Activated T-cell treated with anti-CD3 and anti-CD28 coated beads, Interleukin-2, amount 50 U/mL, for 72 hours (primary cell): ENCODE data around the gene PRAMEF1. TPM values are rescaled to one million over a fixed set of nuclear protein-coding genes. Genes with fewer than 3 reads are reported as not detected.
"Not testable (repeated sequence)": the region's sequence is repeated elsewhere in the genome, so short reads cannot be mapped to it uniquely, and the experiment has no call there.

Experiments used
- ATAC-seq, 2 donors: fragments of 150-1000 bp; cut with Tn5 transposase; replicated peaks in 1 of 2; 2 replicates each; pipeline ENCODE4 v1.10.0; 2021; ENCODE audit warnings: moderate library complexity in 2 of 2, mild to moderate bottlenecking in 1 of 2
- DNase-seq, 2 donors: peaks; one replicate each; pipeline ENCODE4 v3.0.0; 2021 to 2022; ENCODE audit warnings: mixed read lengths in 1 of 2
- H3K27ac Mint-ChIP-seq: one replicate; pipeline ENCODE4 v1.8.0; 2022; ENCODE audit warnings: mild to moderate bottlenecking, moderate library complexity, mixed read lengths
- H3K27me3 Mint-ChIP-seq: one replicate; pipeline ENCODE4 v1.8.0; 2022; ENCODE audit warnings: low read depth, mixed read lengths
- H3K36me3 Mint-ChIP-seq, 2 donors: one replicate each; pipeline ENCODE4 v1.8.0; 2022; ENCODE audit warnings: mixed read lengths in 2 of 2, mild to moderate bottlenecking in 1 of 2; ENCODE audit not compliant: insufficient read depth in 2 of 2
- H3K4me1 Mint-ChIP-seq: one replicate; pipeline ENCODE4 v1.8.0; 2022; ENCODE audit warnings: low read depth, mixed read lengths
- H3K4me3 Mint-ChIP-seq, 2 donors: one replicate each; pipeline ENCODE4 v1.8.0; 2022; ENCODE audit warnings: mild to moderate bottlenecking in 2 of 2, mixed read lengths in 2 of 2, moderate library complexity in 2 of 2
- H3K9me3 Mint-ChIP-seq, 2 donors: one replicate each; pipeline ENCODE4 v1.8.0; 2022; ENCODE audit warnings: mixed read lengths in 2 of 2
- total RNA-seq, 2 donors: library from RNA; stranded (reverse); gene quantifications; one replicate each; pipeline ENCODE4 v1.2.3, GENCODE V29; 2022

The PRAMEF1 gene
- total RNA-seq, 2 donors from 2014 or later = not detected

DNA sequence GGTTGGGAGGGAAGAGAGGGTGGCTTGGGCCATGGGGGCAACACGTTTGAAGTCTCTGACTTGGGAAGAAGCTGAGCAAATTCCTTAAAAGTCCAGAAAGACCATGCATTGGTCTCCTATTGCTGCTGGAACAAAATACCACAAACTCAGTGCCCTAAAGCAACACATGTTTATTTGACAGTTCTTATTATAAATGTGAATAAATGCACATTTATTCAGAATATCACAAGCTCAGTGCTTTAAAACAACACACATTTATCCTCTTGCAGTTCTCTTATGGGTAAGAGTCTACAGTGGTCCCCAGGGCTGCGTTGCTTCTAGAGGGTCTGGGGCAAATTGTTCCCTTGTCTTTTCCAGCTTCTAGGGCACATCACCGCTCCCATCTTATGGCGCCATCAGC is 27.7 kb upstream of the PRAMEF1 start:
- Mint-ChIP-seq H3K9me3 (no peaks in the 10 kb centered on the region), H3K27me3 (peaks cover 40% of the 10 kb centered on the region), H3K4me1 (no peaks in the 10 kb centered on the region), H3K4me3 (no peak overlapping the region), H3K27ac (no peak overlapping the region), H3K36me3 (no peaks in the 10 kb centered on the region)
- DNase-seq = no peak
- no peak for ATAC-seq

DNA sequence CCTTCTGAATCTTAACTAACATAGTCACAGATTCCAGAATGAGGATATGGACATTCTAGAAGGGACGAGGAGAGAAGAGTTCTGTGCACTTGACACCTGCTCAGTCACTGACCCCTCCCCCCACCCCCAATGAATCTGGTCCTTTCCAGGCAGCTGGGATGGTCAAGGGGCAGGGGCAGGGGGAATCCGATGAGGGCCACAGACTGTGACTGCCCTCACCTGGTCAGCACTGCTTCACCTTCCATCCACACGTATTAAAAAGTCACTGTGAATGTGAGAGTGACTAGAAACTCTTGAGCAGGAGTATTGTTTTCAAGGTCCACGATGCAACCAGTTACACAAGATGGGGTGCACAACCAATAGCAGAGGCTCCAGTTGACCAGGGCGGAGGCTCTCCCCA is 27.2 kb upstream of the PRAMEF1 start:
- Mint-ChIP-seq H3K4me1 (no peaks in the 10 kb centered on the region), H3K4me3 (no peak overlapping the region), H3K27me3 (peaks cover 38% of the 10 kb centered on the region), H3K9me3 (no peaks in the 10 kb centered on the region), H3K27ac (no peak overlapping the region), H3K36me3 (no peaks in the 10 kb centered on the region)
- ATAC-seq = no peak
- DNase-seq = no peak

DNA sequence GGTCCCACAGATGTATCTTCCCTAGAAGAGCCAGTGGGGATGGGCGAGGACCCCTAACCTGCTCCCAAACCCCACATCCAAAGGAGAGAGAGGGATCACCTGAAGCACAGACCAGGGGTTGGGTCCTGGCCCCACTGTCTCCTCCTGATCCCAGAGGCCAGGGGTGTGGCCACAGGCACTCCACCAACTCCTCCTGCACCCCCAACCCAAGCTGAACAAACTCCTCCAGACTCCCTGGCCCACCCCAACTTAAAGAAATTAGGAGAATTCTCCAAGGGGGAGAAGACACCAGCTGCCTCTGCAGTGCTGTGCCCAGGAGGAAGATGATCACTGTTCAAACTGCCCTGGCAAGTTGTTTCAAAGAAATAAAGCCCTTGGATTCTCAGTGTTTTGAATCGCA is 22.2 kb upstream of the PRAMEF1 start:
- H3K27me3 Mint-ChIP-seq = peaks cover 62% of the 10 kb centered on the region
- H3K27ac Mint-ChIP-seq = no peak overlapping the region
- no peak for ATAC-seq
- no peaks in the 10 kb centered on the region for H3K4me1 Mint-ChIP-seq
- no peaks in the 10 kb centered on the region for H3K36me3 Mint-ChIP-seq
- H3K4me3 Mint-ChIP-seq = no peak overlapping the region
- no peaks in the 10 kb centered on the region for H3K9me3 Mint-ChIP-seq
- DNase-seq = no peak

DNA sequence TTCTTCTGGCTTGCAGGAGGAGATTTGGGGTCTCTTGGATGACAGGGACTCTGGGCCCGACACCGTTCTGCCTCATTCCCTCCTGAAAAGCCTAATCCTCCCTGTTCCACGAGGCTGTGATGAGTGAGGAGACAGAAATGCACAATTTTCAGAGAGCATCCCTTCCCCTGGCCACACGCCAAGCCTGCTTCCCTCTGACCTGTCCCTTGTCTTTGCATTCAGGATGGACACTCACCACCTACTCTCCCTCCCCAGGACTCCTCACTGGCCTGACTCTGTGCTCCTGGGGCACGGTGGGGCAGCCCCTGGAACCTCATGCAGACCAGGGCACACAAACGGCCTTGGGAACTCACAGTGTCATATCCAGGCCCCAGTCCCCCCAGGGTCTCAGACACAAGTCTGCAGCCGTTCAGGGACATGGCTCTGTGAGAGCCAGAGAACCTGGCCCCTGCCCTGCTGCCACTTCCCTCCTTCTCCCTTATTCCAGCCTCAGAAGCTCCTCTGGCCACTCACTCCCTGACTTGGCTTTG is 21.2 kb upstream of the PRAMEF1 start:
- Mint-ChIP-seq H3K4me3 (no peak overlapping the region), H3K36me3 (no peaks in the 10 kb centered on the region), H3K4me1 (no peaks in the 10 kb centered on the region), H3K27me3 (peaks cover 62% of the 10 kb centered on the region), H3K27ac (no peak overlapping the region), H3K9me3 (no peaks in the 10 kb centered on the region)
- DNase-seq (no peak), ATAC-seq (no peak)

DNA sequence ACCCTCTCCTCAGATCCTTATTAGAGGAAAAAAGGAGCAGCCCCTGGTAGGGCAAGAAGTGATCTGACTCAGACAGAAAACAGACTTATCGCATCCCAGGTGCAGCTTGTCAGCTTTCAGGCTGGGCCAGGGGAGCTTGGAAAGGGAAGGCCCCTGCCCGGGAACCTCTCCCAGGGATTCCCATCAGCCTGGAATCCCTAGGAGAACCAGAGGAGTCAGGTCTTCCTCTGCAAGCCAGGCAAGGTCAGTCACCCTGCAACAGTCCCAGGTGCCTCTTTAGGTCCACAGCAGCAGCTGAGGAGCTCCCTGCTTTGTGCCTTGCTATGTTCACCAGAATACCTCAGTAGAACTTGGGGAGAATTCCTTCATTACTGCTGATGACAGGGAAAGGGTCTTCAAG is 20.6 kb upstream of the PRAMEF1 start:
- ATAC-seq (no peak), DNase-seq (no peak)
- H3K4me3 Mint-ChIP-seq = no peak overlapping the region
- no peaks in the 10 kb centered on the region for H3K36me3 Mint-ChIP-seq
- peaks cover 58% of the 10 kb centered on the region for H3K27me3 Mint-ChIP-seq
- no peaks in the 10 kb centered on the region for H3K9me3 Mint-ChIP-seq
- H3K27ac Mint-ChIP-seq = no peak overlapping the region
- no peaks in the 10 kb centered on the region for H3K4me1 Mint-ChIP-seq

DNA sequence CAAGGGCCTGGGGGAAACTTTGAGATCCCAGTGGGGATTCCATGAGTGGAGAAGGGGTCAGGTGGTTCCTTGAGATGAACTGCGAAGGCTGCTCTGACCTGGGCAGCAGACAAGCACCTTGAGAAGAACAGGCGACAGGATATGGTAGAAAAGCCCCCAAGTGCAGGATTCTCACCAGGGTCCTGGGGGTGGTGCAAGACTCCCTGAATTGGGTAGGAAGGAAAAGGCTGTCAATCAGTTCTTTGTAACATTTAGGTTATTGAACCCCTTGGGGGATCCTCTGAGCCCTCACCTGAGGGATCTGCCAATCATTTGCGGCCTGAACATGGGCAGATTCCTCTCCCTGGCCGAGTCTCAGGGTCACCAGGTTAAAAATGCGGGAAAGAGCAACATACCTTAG is 20.0 kb upstream of the PRAMEF1 start:
- DNase-seq (no peak), ATAC-seq (no peak)
- Mint-ChIP-seq H3K4me1 (no peaks in the 10 kb centered on the region), H3K9me3 (no peaks in the 10 kb centered on the region), H3K27me3 (peaks cover 53% of the 10 kb centered on the region), H3K36me3 (no peaks in the 10 kb centered on the region), H3K4me3 (no peak overlapping the region), H3K27ac (no peak overlapping the region)

DNA sequence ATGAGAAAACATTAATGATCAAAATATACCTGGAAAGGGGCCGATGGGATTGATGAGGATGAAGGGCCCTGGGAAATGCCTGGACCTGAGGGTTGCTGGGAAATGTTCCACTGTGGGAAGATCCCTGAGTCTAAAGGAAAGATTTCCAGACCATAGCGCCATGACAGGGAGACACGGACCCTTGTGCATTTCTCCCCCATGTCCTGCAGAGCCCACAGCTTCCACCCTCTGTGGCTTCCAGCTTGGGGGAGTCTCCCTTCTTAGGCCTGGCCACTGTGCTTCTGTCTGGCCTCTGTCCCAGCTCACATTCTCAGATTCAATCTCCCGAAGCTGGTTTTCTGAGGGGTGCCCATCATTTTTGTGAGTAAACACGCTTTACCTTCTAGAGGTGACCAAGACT is 18.7 kb upstream of the PRAMEF1 start:
- no peak for ATAC-seq
- Mint-ChIP-seq H3K36me3 (no peaks in the 10 kb centered on the region), H3K4me3 (no peak overlapping the region), H3K4me1 (no peaks in the 10 kb centered on the region), H3K27ac (no peak overlapping the region), H3K9me3 (no peaks in the 10 kb centered on the region), H3K27me3 (peaks cover 44% of the 10 kb centered on the region)
- DNase-seq = no peak

DNA sequence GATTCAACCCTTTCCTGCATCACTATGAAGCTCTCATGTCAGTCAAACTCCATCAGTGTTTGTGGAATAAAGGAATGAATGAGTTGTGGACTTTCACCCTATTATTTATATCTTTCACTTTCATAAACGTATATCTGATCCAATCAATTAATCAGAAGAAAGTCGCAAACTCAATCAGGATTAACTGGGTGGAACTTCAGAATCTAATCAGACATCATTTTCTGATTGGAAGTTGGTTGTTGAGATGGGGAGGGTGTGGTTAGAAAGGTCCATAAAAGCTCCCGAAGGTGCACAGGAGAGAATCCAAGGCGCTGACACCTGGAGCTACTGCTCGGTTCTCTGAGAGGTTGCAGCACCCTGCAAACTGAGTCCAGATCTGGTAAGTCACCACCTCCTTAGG is 17.8 kb upstream of the PRAMEF1 start, which contains the start of gene PRAMEF12:
TSS of gene PRAMEF12 (plus strand) at position 301 of the 400 bp plus-strand sequence. CDS start 1,130 bp downstream, outside the sequence.
- ATAC-seq = no peak
- H3K27me3 Mint-ChIP-seq = peaks cover 47% of the 10 kb centered on the region
- no peaks in the 10 kb centered on the region for H3K36me3 Mint-ChIP-seq
- no peaks in the 10 kb centered on the region for H3K4me1 Mint-ChIP-seq
- H3K9me3 Mint-ChIP-seq = no peaks in the 10 kb centered on the region
- no peak within 1 kb of the TSS for H3K27ac Mint-ChIP-seq
- no peak within 1 kb of the TSS for H3K4me3 Mint-ChIP-seq
- no peak for DNase-seq

DNA sequence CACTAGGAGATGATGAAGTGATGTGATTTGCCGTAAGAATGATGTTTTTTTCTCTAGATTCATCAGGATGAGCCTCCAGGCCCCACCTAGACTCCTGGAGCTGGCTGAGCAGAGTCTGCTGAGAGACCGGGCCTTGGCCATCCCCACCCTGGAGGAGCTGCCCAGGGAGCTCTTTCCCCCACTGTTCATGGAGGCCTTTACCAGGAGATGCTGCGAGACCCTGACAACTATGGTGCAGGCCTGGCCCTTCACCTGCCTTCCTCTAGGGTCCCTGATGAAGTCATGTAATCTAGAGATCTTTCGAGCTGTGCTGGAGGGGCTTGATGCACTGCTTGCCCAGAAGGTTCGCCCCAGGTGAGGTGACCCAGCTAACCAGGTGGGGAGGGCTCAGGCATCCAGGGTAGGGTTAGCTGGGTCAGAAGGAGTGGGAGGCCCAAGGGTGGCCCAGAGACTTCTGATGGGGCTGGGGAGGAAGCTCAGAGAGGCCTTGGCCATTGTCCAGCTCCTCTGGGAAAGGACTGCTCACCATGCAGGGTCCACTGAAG is 16.3 kb upstream of the PRAMEF1 start:
- H3K9me3 Mint-ChIP-seq = no peaks in the 10 kb centered on the region
- H3K27me3 Mint-ChIP-seq = peaks cover 50% of the 10 kb centered on the region
- no peaks in the 10 kb centered on the region for H3K36me3 Mint-ChIP-seq
- H3K4me3 Mint-ChIP-seq = no peak overlapping the region
- no peak overlapping the region for H3K27ac Mint-ChIP-seq
- DNase-seq (no peak), ATAC-seq (no peak)
- no peaks in the 10 kb centered on the region for H3K4me1 Mint-ChIP-seq

DNA sequence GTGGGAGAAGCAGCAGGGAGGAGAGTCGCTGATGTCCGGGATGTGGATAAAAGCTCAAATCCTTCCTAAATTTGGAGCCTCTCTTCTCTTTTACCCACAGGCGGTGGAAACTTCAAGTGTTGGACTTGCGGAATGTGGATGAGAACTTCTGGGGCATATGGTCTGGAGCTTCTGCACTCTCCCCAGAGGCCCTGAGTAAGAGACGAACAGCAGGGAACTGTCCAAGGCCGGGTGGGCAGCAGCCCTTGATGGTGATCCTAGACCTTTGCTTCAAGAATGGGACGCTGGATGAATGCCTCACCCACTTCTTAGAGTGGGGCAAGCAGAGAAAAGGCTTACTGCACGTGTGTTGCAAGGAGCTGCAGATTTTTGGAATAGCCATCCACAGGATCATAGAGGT is 15.8 kb upstream of the PRAMEF1 start:
- H3K27me3 Mint-ChIP-seq = peaks cover 45% of the 10 kb centered on the region
- ATAC-seq (no peak), DNase-seq (no peak)
- no peak overlapping the region for H3K27ac Mint-ChIP-seq
- no peak overlapping the region for H3K4me3 Mint-ChIP-seq
- H3K36me3 Mint-ChIP-seq = no peaks in the 10 kb centered on the region
- H3K9me3 Mint-ChIP-seq = no peaks in the 10 kb centered on the region
- H3K4me1 Mint-ChIP-seq = no peaks in the 10 kb centered on the region

DNA sequence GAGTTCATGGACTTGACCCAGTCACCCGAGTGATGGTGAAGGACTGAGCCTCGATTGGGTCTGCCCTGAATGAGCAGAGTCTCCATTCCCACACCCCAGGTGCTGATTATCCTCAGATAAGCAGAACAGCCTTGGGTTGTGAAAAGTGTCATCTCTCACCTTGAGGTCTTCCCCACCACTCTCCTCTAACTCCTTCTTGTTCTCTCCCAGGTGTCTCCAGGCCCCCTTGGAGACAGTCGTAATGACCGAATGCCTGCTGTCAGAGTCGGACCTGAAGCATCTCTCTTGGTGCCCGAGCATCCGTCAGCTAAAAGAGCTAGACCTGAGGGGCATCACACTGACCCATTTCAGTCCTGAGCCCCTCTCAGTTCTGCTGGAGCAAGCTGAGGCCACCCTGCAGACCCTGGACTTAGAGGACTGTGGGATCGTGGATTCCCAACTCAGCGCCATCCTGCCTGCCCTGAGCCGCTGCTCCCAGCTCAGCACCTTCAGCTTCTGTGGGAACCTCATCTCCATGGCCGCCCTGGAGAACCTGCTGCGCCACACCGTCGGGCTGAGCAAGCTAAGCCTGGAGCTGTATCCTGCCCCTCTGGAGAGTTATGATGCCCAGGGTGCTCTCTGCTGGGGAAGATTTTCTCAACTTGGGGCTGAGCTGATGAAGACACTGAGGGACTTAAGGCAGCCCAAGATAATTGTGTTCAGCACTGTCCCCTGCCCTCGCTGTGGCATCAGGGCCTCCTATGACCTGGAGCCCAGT is 14.2 kb upstream of the PRAMEF1 start:
- H3K4me1 Mint-ChIP-seq = no peaks in the 10 kb centered on the region
- no peaks in the 10 kb centered on the region for H3K36me3 Mint-ChIP-seq
- no peak for ATAC-seq
- H3K4me3 Mint-ChIP-seq = no peak overlapping the region
- H3K27me3 Mint-ChIP-seq = peaks cover 32% of the 10 kb centered on the region
- no peaks in the 10 kb centered on the region for H3K9me3 Mint-ChIP-seq
- H3K27ac Mint-ChIP-seq = no peak overlapping the region
- DNase-seq = no peak

DNA sequence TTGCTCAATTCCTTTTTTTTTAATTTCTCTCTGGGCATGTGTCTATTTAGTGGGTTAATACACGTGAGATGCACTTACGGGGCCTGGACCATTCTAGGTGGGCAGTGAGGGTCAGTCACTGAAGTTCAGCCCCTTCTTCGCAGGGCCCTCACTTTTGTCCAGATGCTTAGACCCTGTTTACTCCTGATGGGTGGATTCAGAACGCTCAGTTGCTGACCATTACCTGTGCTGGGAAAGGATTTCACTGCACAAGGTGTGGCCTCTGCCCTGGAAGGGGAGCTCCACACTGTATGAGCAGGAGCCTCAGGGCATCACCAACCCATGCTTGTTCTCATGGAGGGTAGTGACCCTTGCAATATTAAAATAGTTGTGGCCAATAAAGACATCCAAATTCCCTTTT is 13.1 kb upstream of the PRAMEF1 start:
- Mint-ChIP-seq H3K4me3 (no peak overlapping the region), H3K27me3 (peaks cover 27% of the 10 kb centered on the region), H3K4me1 (no peaks in the 10 kb centered on the region), H3K36me3 (peaks cover 0 to 1% of the 10 kb centered on the region in 2 donors), H3K9me3 (no peaks in the 10 kb centered on the region), H3K27ac (no peak overlapping the region)
- DNase-seq (no peak), ATAC-seq (no peak)

DNA sequence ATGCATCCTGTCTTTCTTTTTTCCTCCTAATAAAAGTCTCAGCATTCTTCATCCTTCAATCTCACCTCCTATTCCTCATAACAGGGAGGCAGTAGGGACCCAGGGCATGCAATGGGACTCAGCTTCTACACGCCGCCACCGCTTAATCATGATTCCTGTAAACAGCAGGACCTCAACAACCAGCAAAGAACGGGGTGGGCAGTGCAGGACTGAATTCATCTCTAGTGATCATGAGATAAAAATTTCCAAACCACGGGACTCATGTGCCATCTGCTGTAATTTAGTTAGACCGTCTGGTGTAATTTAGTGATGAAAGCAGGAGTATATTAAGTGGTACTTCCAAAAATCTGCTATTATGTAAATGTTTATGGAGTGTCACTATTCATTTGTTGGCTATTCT is 12.3 kb upstream of the PRAMEF1 start:
- ATAC-seq = no peak
- Mint-ChIP-seq H3K4me1 (no peaks in the 10 kb centered on the region), H3K27ac (no peak overlapping the region), H3K4me3 (no peak overlapping the region), H3K36me3 (peaks cover 0 to 5% of the 10 kb centered on the region in 2 donors), H3K27me3 (peaks cover 23% of the 10 kb centered on the region), H3K9me3 (peaks cover 0 to 1% of the 10 kb centered on the region in 2 donors)
- DNase-seq = no peak

DNA sequence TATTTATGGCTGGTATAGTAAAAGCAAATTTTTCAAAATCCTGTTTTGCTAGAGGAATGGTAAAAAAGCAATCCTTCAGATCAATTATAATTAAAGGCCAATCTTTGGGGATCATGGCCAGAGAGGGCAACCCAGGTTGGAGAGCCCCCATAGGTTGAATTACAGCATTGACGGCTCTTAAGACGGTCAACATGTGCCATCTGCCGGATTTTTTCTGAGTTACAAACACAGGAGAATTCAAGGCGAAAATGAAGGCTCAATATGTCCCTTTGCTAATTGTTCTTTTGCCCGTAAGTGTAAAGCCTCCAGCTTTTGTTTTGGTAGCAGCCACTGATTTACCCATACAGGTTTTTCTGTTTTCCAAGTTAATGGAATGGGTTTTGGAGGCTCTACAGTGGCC is 9.7 kb upstream of the PRAMEF1 start:
- not testable (repeated sequence) for ATAC-seq, H3K4me1 Mint-ChIP-seq, H3K9me3 Mint-ChIP-seq, H3K27ac Mint-ChIP-seq, DNase-seq, H3K4me3 Mint-ChIP-seq
- H3K27me3 Mint-ChIP-seq = peaks cover 23% of the 10 kb centered on the region
- H3K36me3 Mint-ChIP-seq = peaks cover 8 to 13% of the 10 kb centered on the region in 2 donors
